GM12873 (cell line): ENCODE data around the gene HNRNPL.

ENCODE experiments used
- TF ChIP-seq, protein P1 (sequence below): IDR thresholded peaks from 2 replicates; pipeline ENCODE4 v1.5.1; 2012; ENCODE audit warnings: low read depth, mild to moderate bottlenecking, moderate library complexity, low read length, control low read depth; ENCODE audit not compliant: insufficient read depth; ENCODE audit errors: missing control alignments

HNRNPL gene

DNA sequence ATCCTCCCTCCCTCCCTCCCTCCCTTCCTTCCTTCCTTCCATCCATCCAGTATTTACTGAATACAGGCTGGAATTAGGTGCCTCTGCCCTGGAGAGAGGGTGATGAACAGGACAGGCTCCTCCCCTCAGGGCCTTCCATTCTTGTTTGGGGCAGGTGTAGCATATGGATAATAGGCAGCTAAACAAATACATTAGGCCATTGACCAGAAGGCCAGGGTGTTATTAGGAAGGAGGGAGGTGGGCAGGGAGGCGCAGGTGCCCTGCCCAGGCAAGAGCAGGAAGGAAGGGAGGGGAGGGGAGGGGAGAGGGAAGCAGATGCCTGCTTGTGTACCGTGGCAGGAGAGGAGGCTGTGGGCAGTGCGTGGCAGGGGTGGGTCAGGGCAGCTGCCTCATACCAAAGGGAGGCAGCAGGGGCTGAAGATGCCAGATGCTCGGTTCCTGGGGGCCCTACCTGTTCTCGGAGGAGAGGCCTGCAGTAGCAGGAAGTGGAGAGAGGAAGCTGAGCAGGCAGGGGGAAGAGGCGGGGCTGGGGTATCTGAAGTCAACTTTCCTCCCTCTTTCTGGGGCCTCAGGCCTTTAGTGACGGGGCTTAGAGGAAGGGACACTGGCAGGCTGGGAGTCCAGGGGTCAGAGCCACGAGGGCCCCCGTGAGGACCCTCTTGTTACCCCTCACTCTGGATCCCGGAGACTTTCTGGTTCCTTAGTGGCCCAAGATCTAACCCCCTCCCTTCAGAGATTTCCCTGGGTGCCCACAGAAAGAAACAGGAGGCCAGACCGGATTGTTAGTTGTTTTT is 28.2 kb upstream of the HNRNPL start, which contains the start of gene RINL:
TSS of gene RINL (minus strand) at position 495 of the 794 bp plus-strand sequence. CDS start 1,533 bp downstream, outside the sequence.
- TF ChIP-seq, protein P1, sequence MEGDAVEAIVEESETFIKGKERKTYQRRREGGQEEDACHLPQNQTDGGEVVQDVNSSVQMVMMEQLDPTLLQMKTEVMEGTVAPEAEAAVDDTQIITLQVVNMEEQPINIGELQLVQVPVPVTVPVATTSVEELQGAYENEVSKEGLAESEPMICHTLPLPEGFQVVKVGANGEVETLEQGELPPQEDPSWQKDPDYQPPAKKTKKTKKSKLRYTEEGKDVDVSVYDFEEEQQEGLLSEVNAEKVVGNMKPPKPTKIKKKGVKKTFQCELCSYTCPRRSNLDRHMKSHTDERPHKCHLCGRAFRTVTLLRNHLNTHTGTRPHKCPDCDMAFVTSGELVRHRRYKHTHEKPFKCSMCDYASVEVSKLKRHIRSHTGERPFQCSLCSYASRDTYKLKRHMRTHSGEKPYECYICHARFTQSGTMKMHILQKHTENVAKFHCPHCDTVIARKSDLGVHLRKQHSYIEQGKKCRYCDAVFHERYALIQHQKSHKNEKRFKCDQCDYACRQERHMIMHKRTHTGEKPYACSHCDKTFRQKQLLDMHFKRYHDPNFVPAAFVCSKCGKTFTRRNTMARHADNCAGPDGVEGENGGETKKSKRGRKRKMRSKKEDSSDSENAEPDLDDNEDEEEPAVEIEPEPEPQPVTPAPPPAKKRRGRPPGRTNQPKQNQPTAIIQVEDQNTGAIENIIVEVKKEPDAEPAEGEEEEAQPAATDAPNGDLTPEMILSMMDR, result no peak

DNA sequence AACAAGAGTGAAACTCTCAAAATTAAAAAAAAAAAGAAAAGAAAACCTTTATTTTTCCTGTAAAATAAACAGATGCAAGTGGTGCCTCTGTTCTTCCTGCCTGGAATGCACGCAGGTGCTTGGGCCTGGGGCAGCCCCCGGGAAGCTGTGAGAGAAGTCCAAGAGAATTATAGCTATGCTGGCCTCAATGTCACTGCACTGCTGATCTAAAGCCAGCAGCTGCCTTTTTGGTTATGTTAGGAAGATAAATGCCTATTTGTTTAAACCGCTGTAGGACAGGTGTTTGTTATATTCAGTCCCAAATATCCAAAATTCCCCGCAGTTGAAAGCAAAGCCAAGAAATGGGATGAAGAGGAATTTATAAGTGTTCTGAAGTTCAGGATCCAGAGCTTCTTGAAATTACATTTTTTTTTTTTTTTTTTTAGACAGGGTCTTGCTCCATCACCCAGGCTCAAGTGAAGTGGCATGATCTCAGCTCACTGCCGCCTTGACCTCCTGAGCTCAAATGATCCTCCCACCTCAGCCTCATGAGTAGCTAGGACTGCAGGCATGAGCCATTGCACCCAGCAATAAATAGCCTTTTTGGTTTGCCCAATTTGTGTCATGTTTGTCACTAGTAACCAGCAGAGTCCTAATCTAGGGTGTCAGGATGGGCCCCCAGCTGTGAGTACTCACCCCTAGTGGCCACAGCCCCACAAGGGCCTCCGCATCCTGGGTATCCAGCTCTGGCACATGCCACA is 26.0 kb upstream of the HNRNPL start:
- TF ChIP-seq, protein P1, result peak; percentile 28

- TF ChIP-seq, protein P1, result no peak
Observed at GRCh38 chr19:38870612-38871011, 20.8 kb upstream of the HNRNPL start.

GRCh38 chr19:38869836-38870607 is 20.2 kb upstream of the HNRNPL start:
- TF ChIP-seq, protein P1, result peak; percentile 89

DNA sequence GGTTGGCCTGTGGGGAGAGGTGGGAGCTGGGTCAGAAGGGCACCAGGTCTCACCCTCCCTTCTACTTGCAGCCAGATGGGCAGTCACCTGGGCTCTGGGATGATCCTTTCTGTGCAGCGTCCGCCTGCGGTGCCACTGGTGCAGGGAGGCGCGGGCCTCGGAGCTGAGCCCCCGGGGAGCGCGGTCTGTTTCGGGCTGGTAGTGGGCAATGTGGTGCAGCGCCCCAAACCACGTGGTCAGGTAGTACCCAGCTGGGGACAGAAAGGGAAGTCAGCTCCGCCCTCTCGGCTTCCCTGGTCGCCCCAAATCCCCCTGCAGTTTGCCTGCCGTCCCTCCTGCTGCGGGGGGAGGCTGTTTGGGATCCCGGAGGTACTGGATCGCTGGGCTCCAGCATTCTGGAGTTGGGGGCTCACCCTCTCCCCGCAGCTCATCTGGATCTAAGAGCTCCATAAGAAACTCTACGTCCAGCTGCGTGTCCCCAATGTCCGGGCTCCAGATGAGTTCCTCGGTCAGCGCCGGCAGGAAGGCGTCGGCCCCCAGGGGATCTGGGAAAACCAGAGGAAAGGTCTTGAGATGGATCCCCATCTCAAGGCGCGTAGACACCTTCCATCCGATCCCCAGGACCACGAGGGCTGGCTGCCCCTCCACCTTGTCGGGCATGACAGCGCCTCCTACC is 19.5 kb upstream of the HNRNPL start:
- TF ChIP-seq, protein P1, result no peak

DNA sequence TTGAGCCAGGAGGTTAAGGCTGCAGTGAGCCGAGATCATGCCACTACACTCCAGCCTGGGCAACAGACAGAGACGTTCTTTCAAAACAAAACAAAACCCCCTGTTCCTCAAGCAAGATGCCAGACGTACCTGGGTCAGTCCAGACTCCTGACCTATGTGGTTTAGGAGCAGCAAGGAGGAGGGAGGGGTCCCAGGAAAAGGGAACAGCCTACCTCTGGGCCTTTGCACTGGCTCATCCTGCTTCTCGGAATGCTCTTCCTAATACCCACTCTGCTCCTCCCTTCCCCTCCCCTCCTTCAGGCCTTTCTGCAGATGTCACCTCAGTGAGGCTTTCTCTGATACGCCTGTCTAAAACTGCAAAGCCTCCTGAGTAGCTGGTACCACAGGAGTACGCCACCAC is 18.8 kb upstream of the HNRNPL start:
- TF ChIP-seq, protein P1, result no peak
